CD14-positive monocyte (primary cell): ENCODE measurements around the gene MEG3. TPM values are rescaled to one million over a fixed set of nuclear protein-coding genes. Genes with fewer than 3 reads are reported as not detected.

Experiments
- DNase-seq, 3 donors: peaks; one replicate each; pipeline ENCODE4 v3.0.0-alpha.2; 2011 to 2022
- H2AFZ ChIP-seq: 2 replicates; pipeline ENCODE4 v1.6.0; 2012; ENCODE audit warnings: mild to moderate bottlenecking, low read depth, low read length, inconsistent platforms; ENCODE audit not compliant: insufficient read depth, poor library complexity, severe bottlenecking
- H3K27ac ChIP-seq, 2 donors: 1 replicate in 1 of 2; 2 replicates in 1 of 2; pipeline ENCODE4 v1.5.1; 2012 to 2013; ENCODE audit warnings: low read length in 2 of 2, control low read depth in 1 of 2, inconsistent platforms in 1 of 2, low read depth in 1 of 2, mild to moderate bottlenecking in 1 of 2
- H3K27me3 ChIP-seq, 2 donors: one replicate each; pipeline versions ENCODE4 v1.6.0 to v1.6.1; 2011 to 2013; ENCODE audit warnings: low read length in 2 of 2; ENCODE audit not compliant: control insufficient read depth in 2 of 2, insufficient read depth in 2 of 2
- H3K36me3 ChIP-seq, 2 donors: replicated peaks in 1 of 2; 1 replicate in 1 of 2; 2 replicates in 1 of 2; pipeline versions ENCODE4 v1.5.1 to v1.6.1; 2012 to 2013; ENCODE audit warnings: low read length in 2 of 2, control low read depth in 1 of 2, inconsistent platforms in 1 of 2, mild to moderate bottlenecking in 1 of 2; ENCODE audit not compliant: insufficient read depth in 2 of 2, control insufficient read depth in 1 of 2
- H3K4me1 ChIP-seq, 2 donors: 1 replicate in 1 of 2; 2 replicates in 1 of 2; pipeline versions ENCODE4 v1.5.1 to v1.6.1; 2012 to 2013; ENCODE audit warnings: low read length in 2 of 2, control low read depth in 1 of 2, inconsistent platforms in 1 of 2, mild to moderate bottlenecking in 1 of 2, moderate library complexity in 1 of 2; ENCODE audit not compliant: insufficient read depth in 2 of 2, control insufficient read depth in 1 of 2
- H3K4me2 ChIP-seq: replicated peaks from 2 replicates; pipeline ENCODE3; 2012; ENCODE audit warnings: low read length, moderate library complexity, mild to moderate bottlenecking; ENCODE audit not compliant: poor library complexity, severe bottlenecking; ENCODE audit errors: extremely low read depth
- H3K4me3 ChIP-seq, 3 experiments: fragments of 200-600 bp in 1 of 3; sonication (generic) in 1 of 3; replicated peaks in 1 of 3; 1 replicate in 2 of 3; 2 replicates in 1 of 3; pipeline ENCODE4 v1.5.1; 2011 to 2013; ENCODE audit warnings: low read length in 3 of 3, mild to moderate bottlenecking in 3 of 3, control low read depth in 2 of 3, low read depth in 2 of 3, inconsistent platforms in 1 of 3, moderate library complexity in 1 of 3
- H3K79me2 ChIP-seq: 2 replicates; pipeline ENCODE4 v1.6.0; 2012; ENCODE audit warnings: mild to moderate bottlenecking, control low read depth, inconsistent platforms, low read length, moderate library complexity; ENCODE audit not compliant: insufficient read depth
- H3K9ac ChIP-seq: 2 replicates; pipeline ENCODE4 v1.6.0; 2017; ENCODE audit warnings: low read length, mild to moderate bottlenecking; ENCODE audit not compliant: insufficient read depth, poor library complexity, severe bottlenecking
- H3K9me3 ChIP-seq, 2 donors: replicated peaks in 1 of 2; 1 replicate in 1 of 2; 2 replicates in 1 of 2; pipeline versions ENCODE4 v1.5.1 to v1.6.1; 2012 to 2013; ENCODE audit warnings: low read length in 2 of 2, control low read depth in 1 of 2; ENCODE audit not compliant: control insufficient read depth in 1 of 2, insufficient read depth in 1 of 2
- H4K20me1 ChIP-seq: 2 replicates; pipeline ENCODE4 v1.6.0; 2012; ENCODE audit warnings: mild to moderate bottlenecking, low read length, control low read depth, moderate library complexity; ENCODE audit not compliant: insufficient read depth
- H3K27ac Mint-ChIP-seq, 7 donors: one replicate each; pipeline ENCODE4 v1.8.0; 2020; ENCODE audit warnings: mild to moderate bottlenecking in 7 of 7, mixed read lengths in 7 of 7, moderate library complexity in 6 of 7, inconsistent platforms in 2 of 7
- H3K27me3 Mint-ChIP-seq, 3 donors: one replicate each; pipeline ENCODE4 v1.8.0; 2021 to 2022; ENCODE audit warnings: low read depth in 3 of 3, mild to moderate bottlenecking in 3 of 3, mixed read lengths in 3 of 3, moderate library complexity in 3 of 3, inconsistent platforms in 1 of 3
- H3K36me3 Mint-ChIP-seq, 2 donors: one replicate each; pipeline ENCODE4 v1.8.0; 2020; ENCODE audit warnings: mixed read lengths in 2 of 2, inconsistent platforms in 1 of 2, mild to moderate bottlenecking in 1 of 2
- H3K4me1 Mint-ChIP-seq: one replicate; pipeline ENCODE4 v1.8.0; 2020; ENCODE audit warnings: mild to moderate bottlenecking, mixed read lengths
- H3K4me3 Mint-ChIP-seq, 2 donors: one replicate each; pipeline ENCODE4 v1.8.0; 2020; ENCODE audit warnings: mild to moderate bottlenecking in 2 of 2, mixed read lengths in 2 of 2, moderate library complexity in 1 of 2
- H3K9me3 Mint-ChIP-seq, 7 donors: one replicate each; pipeline ENCODE4 v1.8.0; 2020 to 2022; ENCODE audit warnings: mixed read lengths in 7 of 7, mild to moderate bottlenecking in 6 of 7, moderate library complexity in 6 of 7, inconsistent platforms in 2 of 7
- CTCF ChIP-seq: fragments of 200-600 bp; IDR thresholded peaks from one replicate; pipeline ENCODE4 v1.8.0; 2022; ENCODE audit warnings: antibody characterized with exemption, mild to moderate bottlenecking
- WGBS: methylation state at CpG from one replicate; pipeline ENCODE4 v1.1.5; 2013; ENCODE audit warnings: missing lambda C conversion rate; ENCODE audit not compliant: insufficient coverage; 5-methylcytosine and 5-hydroxymethylcytosine counted together
- intact Hi-C, 2 donors: fragments of 100-400 bp; cut with micrococcal nuclease; formaldehyde crosslinking; loops; one replicate each; pipeline versions ENCODE4 v1.15.0 to v1.15.1; 2023
- polyA plus RNA-seq, 3 donors: library from polyadenylated mRNA; depleted of rRNA in 1 of 3; unstranded in 2 of 3; stranded (reverse) in 1 of 3; fragments of 300-500 nt in 2 of 3; fragments of >200 nt in 1 of 3; fragmentation: Illumina TruSeq in 2 of 3; gene quantifications; 1 replicate in 2 of 3; 2 replicates in 1 of 3; pipeline ENCODE4 v1.2.3, GENCODE V29; 2012 to 2021

The MEG3 gene
- polyA plus RNA-seq, 3 donors = 1.7 TPM; not detected in 2

- no peak for TF ChIP-seq CTCF
- Mint-ChIP-seq H3K27ac (no peak overlapping the region), H3K36me3 (no peaks in the 10 kb centered on the region), H3K27me3 (peaks cover 0 to 3% (median 1%) of the 10 kb centered on the region in 3 donors), H3K4me1 (no peaks in the 10 kb centered on the region), H3K4me3 (no peak overlapping the region), H3K9me3 (no peaks in the 10 kb centered on the region)
- H3K4me3 ChIP-seq = no peak overlapping the region
- H3K27ac ChIP-seq = no peak overlapping the region
- H3K4me2 ChIP-seq = no peak overlapping the region
- H3K9ac ChIP-seq = no peak overlapping the region
- no peaks in the 10 kb centered on the region for H3K9me3 ChIP-seq
- intact Hi-C loops = no loop called here
- no peaks in the 10 kb centered on the region for H3K27me3 ChIP-seq
- H4K20me1 ChIP-seq = no peaks in the 10 kb centered on the region
- H3K4me1 ChIP-seq = no peaks in the 10 kb centered on the region
- 23% methylated on average over 4 of the region's 7 CpGs for WGBS
- H3K36me3 ChIP-seq = no peaks in the 10 kb centered on the region
- H2AFZ ChIP-seq = no peak overlapping the region
- no peaks in the 10 kb centered on the region for H3K79me2 ChIP-seq
- DNase-seq = no peak
Measured at GRCh38 chr14:100788517-100788916, 37.4 kb upstream of the MEG3 start.

DNA sequence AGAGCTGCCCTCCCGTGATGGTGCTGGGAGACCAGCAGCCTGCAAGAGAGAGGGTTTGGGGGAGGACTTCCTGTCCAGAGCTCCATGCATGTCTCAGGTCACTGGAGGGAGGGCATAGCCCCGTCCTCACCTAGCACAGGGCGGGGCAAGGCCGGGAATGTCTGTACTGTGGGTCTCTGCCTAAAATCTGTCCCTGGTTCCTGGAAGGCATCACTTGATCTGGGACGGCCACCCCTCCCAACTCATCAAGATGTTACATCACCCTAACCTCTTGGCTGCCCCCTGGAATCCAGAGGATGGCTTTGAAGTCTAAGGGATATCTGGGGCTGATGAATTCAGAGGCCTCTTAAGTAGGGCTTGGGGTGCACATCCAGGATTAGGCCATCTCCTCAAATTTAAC, 37.0 kb upstream of the MEG3 start:
- no peak overlapping the region for H3K4me3 Mint-ChIP-seq
- peaks cover 0 to 3% (median 1%) of the 10 kb centered on the region in 3 donors for H3K27me3 Mint-ChIP-seq
- Histone ChIP-seq H3K4me2 (no peak overlapping the region), H3K27ac (no peak overlapping the region), H2AFZ (no peak overlapping the region), H3K36me3 (no peaks in the 10 kb centered on the region), H3K4me1 (no peaks in the 10 kb centered on the region), H4K20me1 (no peaks in the 10 kb centered on the region), H3K79me2 (no peaks in the 10 kb centered on the region), H3K9ac (no peak overlapping the region), H3K9me3 (no peaks in the 10 kb centered on the region), H3K4me3 (no peak overlapping the region), H3K27me3 (no peaks in the 10 kb centered on the region)
- no peak for DNase-seq
- no peaks in the 10 kb centered on the region for H3K36me3 Mint-ChIP-seq
- no peaks in the 10 kb centered on the region for H3K4me1 Mint-ChIP-seq
- no peak for TF ChIP-seq CTCF
- intact Hi-C loops = no loop called here
- no peak overlapping the region for H3K27ac Mint-ChIP-seq
- H3K9me3 Mint-ChIP-seq = no peaks in the 10 kb centered on the region
- WGBS = 80% methylated on average over 1 of the region's 5 CpGs
